Transverse colon (tissue), 4 donors: ENCODE results near the gene ACSF3.

Experiments
- CTCF ChIP-seq, 5 experiments: fragments of 200-600 bp in 3 of 5; fragments of 450-650 bp in 2 of 5; sonication (generic) in 3 of 5; IDR thresholded peaks; 1 replicate in 2 of 5; 2 replicates in 3 of 5; pipeline ENCODE4 v1.5.1; 2016 to 2017; ENCODE audit warnings: antibody characterized with exemption in 5 of 5, inconsistent platforms in 3 of 5, mild to moderate bottlenecking in 2 of 5, moderate library complexity in 1 of 5
- EP300 ChIP-seq: sonication (generic); formaldehyde crosslinking; IDR thresholded peaks from one replicate; pipeline ENCODE4 v1.6.1; 2017; ENCODE audit warnings: antibody characterized with exemption, low read depth
- POLR2A ChIP-seq: fragments of 450-650 bp; IDR thresholded peaks from one replicate; pipeline ENCODE4 v1.6.1; 2016; ENCODE audit warnings: antibody characterized with exemption, mild to moderate bottlenecking, moderate library complexity
- POLR2AphosphoS5 ChIP-seq, 3 donors: sonication (generic); formaldehyde crosslinking; IDR thresholded peaks; one replicate each; pipeline ENCODE4 v1.6.1; 2016; ENCODE audit warnings: antibody characterized with exemption in 3 of 3

- TF ChIP-seq CTCF (IDR thresholded peaks at IDR 0.05) (no peak), POLR2A (no peak), POLR2AphosphoS5 (IDR thresholded peaks at IDR 0.05) (no peak), EP300 (no peak)
Measured at GRCh38 chr16:89113152-89113547, 19.5 kb downstream of the ACSF3 start.
